GM08714 (cell line): Measurements from ENCODE around the gene PDE4A.

Source experiments
- H3K4me3 ChIP-seq: fragments of 200-500 bp; sonication (Bioruptor generic); 2 replicates; pipeline ENCODE4 v1.5.1; 2014; ENCODE audit warnings: mild to moderate bottlenecking, low read length, inconsistent platforms
- ZNF274 ChIP-seq: IDR thresholded peaks from 2 replicates; pipeline ENCODE4 v1.6.1; 2012; ENCODE audit warnings: mild to moderate bottlenecking, low read depth, low read length

Gene PDE4A

DNA sequence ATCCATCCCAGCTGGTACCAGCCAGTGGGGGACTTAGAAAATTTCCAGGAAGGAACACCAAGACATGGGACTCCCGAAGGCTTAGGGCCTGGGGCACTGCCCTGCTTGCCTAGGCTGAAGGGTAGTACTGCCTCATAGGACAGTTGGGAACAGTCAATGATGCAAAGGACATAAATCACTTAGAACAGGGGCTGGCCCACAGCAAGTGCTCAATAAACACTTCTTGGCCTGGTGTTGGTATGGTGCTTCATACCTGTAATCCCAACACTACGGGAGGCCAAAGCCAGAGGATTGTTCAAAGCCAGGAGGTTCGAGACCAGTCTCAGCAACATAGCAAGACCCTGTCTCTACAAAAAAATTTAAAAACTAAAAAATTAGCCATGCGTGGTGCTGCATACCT, 77.0 kb downstream of the PDE4A start:
- TF ChIP-seq ZNF274: no peak
- no peak overlapping the region for H3K4me3 ChIP-seq

DNA sequence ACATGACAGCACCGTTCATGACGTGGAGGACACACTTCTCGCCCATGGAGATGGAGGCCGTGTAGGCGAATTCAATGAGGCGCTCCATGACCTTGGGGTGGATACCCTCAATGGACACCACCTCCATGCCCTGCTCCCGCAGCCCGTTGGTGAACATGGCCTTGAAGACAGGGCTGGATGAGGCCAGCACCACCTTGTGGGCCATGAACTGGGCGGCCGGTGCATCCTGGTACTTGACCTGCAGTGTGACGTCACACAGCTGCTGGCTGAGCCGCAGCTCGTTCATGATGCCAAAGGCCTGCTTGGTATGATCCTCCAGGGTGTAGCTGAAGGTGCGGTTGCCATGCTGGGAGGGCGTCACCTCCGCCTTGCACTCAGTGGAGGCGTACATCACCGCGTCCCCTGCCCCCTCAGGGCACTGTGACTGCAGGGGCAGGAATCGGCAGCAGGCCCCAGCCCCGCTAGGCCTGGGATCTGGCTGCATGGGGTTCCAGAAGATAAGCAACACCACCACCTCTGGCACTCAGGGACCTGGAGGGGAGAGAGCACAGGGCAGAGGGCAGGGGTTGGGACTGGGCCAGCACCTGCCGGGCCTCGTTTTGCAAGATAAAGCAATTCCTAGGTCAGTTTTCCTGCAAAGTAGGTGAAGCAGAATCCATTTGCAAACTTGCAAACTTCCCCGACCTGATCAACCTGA, 79.4 kb downstream of the PDE4A start:
- no peak for TF ChIP-seq ZNF274
- no peak overlapping the region for H3K4me3 ChIP-seq

DNA sequence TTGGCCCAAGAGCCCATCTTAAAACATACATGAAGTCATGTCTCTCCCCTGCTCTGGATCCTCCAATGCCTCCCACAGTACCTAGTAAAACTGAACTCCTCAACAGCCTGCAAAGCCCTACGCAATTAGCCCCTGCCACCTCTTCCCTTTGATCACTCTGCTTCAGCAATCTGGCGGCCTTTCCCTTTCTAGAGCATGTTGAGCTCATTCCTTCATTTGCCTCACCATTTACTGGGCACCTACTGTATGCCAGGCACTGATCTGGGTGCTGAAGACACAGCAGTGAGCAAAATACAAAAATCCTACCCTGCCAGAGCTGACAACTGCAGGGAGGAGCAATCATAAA, 79.9 kb downstream of the PDE4A start:
- H3K4me3 ChIP-seq: no peak overlapping the region
- TF ChIP-seq ZNF274: no peak

DNA sequence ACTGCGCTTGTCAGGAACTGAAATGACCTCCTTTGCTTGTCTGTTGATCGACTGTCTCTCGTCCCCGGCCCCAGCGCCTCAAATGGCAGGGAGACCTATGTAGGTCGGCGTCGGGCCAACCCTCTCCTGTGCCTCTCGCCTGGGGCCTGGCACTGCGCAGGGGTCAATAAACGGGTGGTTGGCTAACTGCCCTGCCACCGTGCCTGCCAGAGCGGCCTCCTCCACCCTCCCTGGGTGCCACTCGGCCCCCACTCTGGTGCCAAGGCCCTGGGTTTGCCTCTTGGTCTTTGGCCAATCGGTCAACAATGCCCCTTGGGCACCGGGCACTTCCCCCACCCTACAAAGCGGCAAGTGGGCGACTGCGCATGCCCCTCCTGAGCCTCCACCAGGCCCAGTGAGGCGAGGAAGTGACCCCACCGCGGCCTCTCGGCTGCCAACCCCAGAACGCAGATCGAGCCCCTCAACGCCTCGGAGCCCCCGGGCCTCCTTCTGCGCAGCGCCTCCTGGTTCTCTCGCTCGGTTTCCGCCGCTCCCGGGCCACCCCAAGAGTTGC, 81.7 kb downstream of the PDE4A start:
- no peak for TF ChIP-seq ZNF274
- H3K4me3 ChIP-seq: peak overlapping the region; percentile 85

DNA sequence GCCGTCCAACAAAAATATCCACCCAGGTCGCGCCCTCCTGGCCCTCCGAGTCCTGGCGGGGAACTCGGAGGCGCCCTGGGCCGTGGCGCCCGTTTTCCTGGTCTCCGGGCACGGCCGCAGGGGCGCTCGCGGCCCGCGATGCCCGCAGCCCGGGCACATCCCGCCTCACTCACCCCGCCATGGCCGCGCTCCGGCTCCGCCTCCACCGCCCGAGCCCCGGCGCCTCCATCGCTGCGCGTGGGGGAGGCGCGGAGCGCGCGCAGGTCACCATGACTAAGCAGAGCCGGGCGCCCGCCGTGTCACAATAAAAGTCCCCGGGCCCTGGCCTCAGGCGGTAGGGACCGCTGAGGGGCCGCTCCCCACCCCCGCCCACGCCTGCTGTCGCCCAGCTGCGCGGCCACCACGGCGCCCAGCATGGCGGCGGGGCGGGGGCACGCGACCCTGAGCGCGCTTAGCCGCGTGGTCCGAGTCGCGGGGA, 82.2 kb downstream of the PDE4A start:
- no peak for TF ChIP-seq ZNF274
- peak overlapping the region; percentile 85 for H3K4me3 ChIP-seq

DNA sequence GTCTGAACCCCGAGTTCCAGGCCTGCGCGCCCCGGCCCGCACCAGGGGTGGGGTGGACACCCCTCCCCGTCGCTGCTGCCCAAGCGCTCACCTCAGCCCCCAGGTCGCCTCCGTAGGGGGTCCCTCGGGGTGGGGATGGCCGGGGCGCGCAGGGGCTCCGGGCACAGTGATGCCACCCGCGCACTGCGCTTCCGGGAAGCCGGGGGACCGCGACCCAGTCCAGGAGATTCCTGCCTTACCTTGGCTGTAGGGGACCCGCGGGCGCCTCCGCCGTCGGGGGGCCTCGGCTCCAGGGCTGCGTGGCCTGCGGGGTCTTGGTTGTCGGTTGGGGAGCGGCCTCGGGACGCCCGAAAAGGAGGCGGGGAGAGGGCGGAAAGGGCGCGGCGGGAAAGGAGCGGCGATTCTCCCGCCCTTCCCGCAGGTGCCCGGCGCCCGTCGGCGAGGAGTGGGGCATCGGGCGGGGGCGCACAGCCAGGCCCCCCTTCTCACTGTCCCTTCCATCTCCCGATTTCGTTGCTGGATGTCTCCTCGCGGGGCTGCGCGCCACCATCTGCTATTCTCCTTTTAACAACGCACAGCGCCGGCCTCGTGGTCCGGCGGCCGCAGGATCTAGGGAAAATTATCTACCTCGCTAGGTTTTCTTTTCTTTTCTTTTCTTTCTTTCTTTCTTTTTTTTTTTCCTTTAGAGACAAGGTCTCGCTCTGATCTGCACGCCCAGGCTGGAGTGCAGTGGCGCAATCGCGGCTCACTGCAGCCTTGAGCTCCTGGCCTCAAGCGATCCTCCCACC, 82.9 kb downstream of the PDE4A start, which contains the start of gene KEAP1:
KEAP1 (minus strand) TSS at position 355 of the 788 bp plus-strand sequence. CDS start 3,323 bp downstream, outside the sequence.
- H3K4me3 ChIP-seq: peak within 1 kb of the TSS; percentile 85
- no peak for TF ChIP-seq ZNF274

DNA sequence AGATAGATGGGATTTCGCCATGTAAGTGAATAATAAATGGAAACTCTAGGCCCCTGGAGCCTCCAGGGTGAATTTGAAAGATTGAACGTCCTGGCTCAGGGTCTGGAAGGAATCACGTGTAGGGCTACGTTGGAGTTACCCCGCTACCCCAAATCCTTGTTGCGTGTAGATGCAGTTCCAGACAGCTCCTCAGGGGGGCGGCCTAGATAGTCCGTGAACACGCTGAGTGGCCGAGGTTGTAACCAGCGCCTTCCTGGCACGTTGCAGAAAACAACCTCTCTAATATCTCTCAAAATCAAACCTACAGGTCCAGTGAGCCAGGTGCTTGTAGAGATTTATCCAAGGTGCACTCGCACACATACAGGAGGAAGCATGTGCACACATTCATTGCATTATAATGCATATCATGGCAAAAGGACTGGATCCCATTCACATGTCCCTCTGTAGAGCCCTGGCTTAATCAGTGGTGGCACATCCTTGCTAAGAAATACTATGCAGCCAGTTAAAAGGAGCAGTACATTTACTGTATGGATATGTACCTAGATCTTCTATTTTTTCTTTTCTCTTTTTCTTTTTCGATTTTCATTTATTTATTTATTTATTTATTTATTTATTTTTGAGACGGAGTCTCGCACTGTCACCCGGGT, 85.4 kb downstream of the PDE4A start:
- H3K4me3 ChIP-seq: no peak overlapping the region
- TF ChIP-seq ZNF274: no peak

DNA sequence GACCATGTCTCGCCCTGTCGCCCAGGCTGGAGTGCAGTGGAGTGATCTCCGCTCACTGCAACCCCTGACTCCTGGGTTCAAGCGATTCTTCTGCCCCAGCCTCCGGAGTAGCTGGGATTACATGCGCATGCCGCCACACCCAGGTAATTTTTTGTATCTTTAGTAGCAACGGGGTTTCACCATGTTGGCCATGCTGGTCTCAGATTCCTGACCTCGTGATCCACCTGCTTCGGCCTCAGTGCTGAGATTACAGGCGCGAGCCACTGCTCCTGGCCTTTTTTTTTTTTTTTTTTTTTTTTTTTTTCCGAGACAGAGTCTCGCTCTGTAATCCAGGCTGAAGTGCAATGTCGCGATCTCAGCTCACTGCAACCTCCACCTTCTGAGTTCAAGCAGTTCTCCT, 87.7 kb downstream of the PDE4A start:
- no peak overlapping the region for H3K4me3 ChIP-seq
- TF ChIP-seq ZNF274: no peak

DNA sequence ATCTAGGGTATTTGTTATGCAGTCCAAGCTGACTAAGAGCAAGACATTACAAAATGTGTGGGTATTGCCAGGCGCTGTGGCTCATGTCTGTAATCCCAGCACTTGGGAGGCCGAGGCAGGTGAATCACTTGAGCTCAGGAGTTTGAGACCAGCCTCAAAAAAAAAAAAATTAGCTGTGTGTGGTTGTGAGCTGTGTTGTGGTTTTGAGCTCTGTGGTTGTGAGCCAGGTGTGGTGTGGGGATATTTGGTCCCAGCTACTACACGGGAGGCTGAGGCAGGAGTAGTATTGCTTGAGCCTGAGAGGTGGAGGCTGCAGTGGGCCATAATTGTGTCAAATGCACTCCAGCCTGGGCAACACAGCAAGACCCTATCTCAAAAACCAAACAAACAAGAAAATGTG, 88.4 kb downstream of the PDE4A start:
- TF ChIP-seq ZNF274: no peak
- H3K4me3 ChIP-seq: no peak overlapping the region

DNA sequence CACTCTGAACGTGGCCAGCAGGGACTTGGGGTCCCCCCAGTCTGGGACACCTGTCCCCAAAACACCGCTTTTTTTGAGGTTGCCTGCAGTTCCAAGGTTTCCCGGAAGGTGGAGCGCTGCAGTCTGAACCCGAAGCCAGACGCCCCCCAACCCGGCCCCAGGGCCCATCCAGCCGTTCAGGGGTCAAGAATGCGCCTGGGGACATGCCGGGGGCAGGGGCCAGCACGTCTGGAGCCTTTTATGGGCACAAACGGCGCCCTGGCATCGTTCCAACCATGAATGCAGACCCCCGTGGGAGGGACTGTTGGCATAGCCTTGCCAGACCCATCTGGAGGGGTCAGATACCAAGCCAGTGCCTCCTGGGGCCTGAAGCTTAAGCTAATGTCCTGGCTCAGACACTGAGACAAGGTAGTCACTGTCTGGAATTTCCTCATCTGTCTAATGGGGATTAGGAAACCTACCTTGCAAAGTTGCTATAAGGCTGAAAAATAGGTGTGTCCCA, 90.0 kb downstream of the PDE4A start:
- no peak overlapping the region for H3K4me3 ChIP-seq
- TF ChIP-seq ZNF274: no peak

DNA sequence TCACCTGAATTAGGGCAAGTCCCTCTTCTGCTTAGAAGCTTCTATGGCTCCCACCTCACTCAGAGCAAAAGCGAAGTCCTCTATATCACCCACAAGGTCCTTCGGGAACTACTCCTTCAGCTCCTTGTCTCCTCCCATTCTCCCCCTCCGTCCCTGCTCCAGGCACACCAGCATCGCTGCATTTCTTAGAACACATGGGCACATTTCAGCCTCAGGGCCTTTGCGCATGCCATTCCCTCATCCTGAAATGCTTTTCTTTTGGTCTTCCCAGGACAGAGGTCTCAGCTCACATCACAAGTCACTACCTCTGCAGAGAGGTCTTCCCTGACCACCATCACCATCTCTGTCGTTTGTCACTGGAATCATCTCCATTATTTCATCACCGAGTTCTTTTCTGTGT, 92.9 kb downstream of the PDE4A start:
- no peak overlapping the region for H3K4me3 ChIP-seq
- no peak for TF ChIP-seq ZNF274

DNA sequence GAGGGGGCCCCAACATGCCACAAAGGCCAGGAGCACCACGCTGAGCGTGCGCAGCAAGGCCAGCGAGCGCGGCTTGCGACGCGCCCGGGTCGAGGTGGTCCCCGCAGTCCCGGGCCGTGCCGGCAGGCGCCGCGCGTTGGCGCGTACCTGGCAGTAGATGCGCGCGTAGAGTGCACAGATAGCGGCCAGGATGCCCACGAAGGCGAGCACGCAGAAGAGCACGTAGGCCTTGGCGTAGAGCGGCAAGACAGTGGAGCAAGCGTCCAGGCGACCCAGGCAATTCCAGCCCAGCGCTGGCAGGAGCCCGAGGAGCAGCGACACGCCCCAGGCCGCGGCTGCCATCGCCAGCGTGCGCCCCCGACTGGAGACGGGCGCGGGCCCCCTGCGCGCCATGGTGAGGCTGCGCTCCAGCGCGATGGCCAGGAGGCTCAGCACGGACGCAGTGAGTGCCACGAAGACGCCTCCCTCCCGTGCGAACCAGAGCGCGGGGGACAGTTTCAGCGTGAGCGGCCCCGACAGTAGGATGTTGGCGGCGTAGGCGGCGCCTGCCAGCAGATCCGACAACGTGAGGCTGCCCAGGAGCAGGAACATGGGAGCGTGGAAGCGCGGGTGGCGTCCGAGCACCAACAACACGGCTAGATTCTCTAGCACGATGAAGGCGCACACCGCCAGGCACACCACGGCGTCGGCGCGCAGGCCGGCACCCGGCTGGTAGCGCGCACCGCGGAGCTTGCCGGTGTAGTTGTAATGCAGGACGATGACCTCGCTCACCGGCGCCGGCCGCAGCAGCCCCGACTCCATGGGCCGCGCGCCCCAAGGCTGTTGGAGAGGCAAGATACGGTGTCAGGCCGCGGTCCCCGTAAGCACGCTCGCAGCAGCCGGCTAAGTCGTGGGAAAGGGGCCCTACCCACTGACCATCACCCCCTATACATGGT, 94.1 kb downstream of the PDE4A start:
- H3K4me3 ChIP-seq: no peak overlapping the region

DNA sequence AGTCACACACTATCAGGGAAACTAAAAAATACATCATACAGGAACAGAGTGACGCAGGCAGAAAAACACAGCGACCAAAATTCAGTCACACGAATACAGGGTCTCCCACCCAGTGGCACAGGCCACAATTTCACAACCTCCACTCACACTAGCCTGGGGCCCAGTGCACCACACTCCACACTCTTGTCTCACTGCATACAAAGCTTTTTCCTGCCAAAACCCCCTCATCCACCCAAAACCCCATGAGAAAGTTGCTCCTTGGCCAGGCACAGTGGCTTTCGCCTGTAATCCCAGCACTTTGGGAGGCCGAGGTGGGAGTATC, 95.7 kb downstream of the PDE4A start:
- H3K4me3 ChIP-seq: no peak overlapping the region
- TF ChIP-seq ZNF274: no peak

More for the DNA sequence above, 94.1 kb downstream of the PDE4A start:
- no peak for TF ChIP-seq ZNF274

DNA sequence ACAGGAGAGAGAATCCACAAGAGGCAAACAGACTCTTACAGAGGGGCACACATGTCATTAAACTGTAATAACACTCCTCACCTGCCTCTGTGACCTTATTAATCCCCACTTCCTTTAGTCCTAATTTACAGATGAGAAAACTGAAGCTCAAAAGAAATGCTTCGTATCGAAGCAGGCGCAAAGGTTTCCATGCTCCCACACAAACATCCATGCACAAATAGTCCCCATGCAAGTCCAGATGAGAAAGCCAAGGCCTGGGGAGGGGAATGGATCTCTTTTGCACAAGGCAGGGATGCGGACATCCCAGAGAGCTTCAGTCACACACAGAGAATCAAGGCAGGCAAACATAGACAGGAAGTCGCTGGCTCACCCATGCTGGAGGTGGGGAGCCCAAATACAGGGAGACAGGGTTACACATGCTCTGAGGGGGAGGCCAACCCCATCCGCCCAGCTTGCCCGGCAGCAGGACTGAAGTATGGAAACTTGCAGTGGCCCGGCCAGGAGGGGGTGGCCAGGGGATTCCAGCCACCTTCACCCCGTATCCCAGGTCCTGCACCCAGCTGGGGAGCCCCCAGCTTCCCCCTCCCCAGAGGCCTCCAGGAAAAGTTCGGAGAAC, 96.4 kb downstream of the PDE4A start:
- no peak overlapping the region for H3K4me3 ChIP-seq
- no peak for TF ChIP-seq ZNF274
